Measurements from ENCODE around the gene ITPA. TPM values are rescaled to one million over a fixed set of nuclear protein-coding genes. Genes with fewer than 3 reads are reported as not detected.

ITPA gene
- polyA plus RNA-seq, 1 experiment: 25.2 TPM

- DNase-seq (ENCODE audit: low read depth, low spot score): no peak
- no peaks in the 10 kb centered on the region for H3K27me3 ChIP-seq (ENCODE audit: control insufficient read depth, insufficient read depth, low read length)
- TF ChIP-seq CTCF (IDR thresholded peaks at IDR 0.05; ENCODE audit: low read depth, low read length): no peak
- CTCF ChIA-PET: no interaction called here
- no peak overlapping the region for H3K27ac ChIP-seq (ENCODE audit: low read depth, low read length)
- H3K4me3 ChIP-seq (ENCODE audit: low read depth, low read length): no peak overlapping the region
- POLR2A ChIA-PET: no interaction called here
- H3K9me3 ChIP-seq (ENCODE audit: control insufficient read depth, insufficient read depth, low read length): no peaks in the 10 kb centered on the region
Measured at GRCh38 chr20:3258429-3258828, 49.1 kb downstream of the ITPA start.

DNA sequence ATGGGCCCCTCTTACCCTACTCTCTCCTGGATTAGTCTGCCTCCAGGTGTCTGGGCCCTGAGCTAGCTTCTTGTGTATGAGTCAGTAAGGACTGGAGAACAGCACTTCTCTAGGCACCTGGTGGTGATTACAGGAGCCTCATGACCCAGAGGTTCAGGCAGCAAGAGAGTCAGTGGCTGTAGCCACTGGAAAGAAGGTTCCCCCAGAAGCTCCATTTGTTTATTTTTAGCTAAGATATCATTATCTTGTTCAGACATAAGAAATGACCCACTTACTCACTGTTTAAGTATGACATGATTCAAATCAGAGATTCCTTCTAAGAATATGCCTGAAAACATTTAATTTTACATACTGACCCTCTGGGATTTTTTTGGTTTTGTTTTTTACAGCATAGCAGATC is 53.3 kb downstream of the ITPA start:
- no peak for DNase-seq (ENCODE audit: low read depth, low spot score)
- ChIA-PET CTCF (interaction anchor here (0.7 kb wide), 1 partner anchor 52 kb away, joined by 3 read pairs; no protein-coding TSS in a partner anchor), POLR2A (interaction anchor here (0.7 kb wide), 2 partner anchors 20 to 54 kb away, joined by 5 read pairs; no protein-coding TSS in a partner anchor)
- no peak for TF ChIP-seq CTCF (IDR thresholded peaks at IDR 0.05; ENCODE audit: low read depth, low read length)
- Histone ChIP-seq H3K27ac (ENCODE audit: low read depth, low read length) (no peak overlapping the region), H3K27me3 (ENCODE audit: control insufficient read depth, insufficient read depth, low read length) (no peaks in the 10 kb centered on the region), H3K9me3 (ENCODE audit: control insufficient read depth, insufficient read depth, low read length) (no peaks in the 10 kb centered on the region), H3K4me3 (ENCODE audit: low read depth, low read length) (no peak overlapping the region)

DNA sequence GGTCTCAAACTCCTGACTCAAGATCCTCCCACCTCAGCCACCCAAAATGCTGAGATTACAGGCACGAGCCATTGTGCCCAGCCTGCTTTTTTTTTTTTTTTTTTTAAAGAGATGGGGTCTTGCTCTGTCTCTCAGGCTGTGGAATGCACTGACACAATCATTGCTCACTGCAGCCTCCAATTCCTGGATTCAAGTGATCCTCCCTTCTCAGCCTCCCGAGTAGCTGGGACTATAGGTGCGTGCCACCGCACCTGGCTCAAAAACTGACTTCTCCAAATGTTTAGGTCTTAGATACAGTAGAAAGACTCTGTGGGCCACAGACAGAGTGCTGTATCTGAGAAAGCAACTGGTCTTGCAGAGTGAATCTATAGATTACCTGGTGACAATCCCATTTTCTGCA is 60.8 kb downstream of the ITPA start:
- no peak overlapping the region for H3K4me3 ChIP-seq (ENCODE audit: low read depth, low read length)
- H3K27ac ChIP-seq (ENCODE audit: low read depth, low read length): no peak overlapping the region
- no peak for DNase-seq (ENCODE audit: low read depth, low spot score)
- CTCF ChIA-PET: interaction anchor here (0.7 kb wide), 1 partner anchor 216 kb away, joined by 3 read pairs; no protein-coding TSS in a partner anchor
- H3K27me3 ChIP-seq (ENCODE audit: control insufficient read depth, insufficient read depth, low read length): no peaks in the 10 kb centered on the region
- POLR2A ChIA-PET: interaction anchor here (0.7 kb wide), 1 partner anchor 9 kb away, joined by 5 read pairs; no protein-coding TSS in a partner anchor
- no peaks in the 10 kb centered on the region for H3K9me3 ChIP-seq (ENCODE audit: control insufficient read depth, insufficient read depth, low read length)
- no peak for TF ChIP-seq CTCF (IDR thresholded peaks at IDR 0.05; ENCODE audit: low read depth, low read length)

GRCh38 chr20:3273371-3273770 is 64.1 kb downstream of the ITPA start:
- CTCF ChIA-PET: interaction anchor here (0.8 kb wide), 1 partner anchor 55 kb away, joined by 3 read pairs; no protein-coding TSS in a partner anchor
- Histone ChIP-seq H3K9me3 (ENCODE audit: control insufficient read depth, insufficient read depth, low read length) (no peaks in the 10 kb centered on the region), H3K27me3 (ENCODE audit: control insufficient read depth, insufficient read depth, low read length) (no peaks in the 10 kb centered on the region), H3K27ac (ENCODE audit: low read depth, low read length) (no peak overlapping the region), H3K4me3 (ENCODE audit: low read depth, low read length) (no peak overlapping the region)
- no peak for TF ChIP-seq CTCF (IDR thresholded peaks at IDR 0.05; ENCODE audit: low read depth, low read length)
- DNase-seq (ENCODE audit: low read depth, low spot score): no peak
- POLR2A ChIA-PET: no interaction called here

Other genes starting within 250 kb of the ITPA start
- gene GNRH2, start 165.9 kb upstream of the ITPA start, polyA plus RNA-seq (2011; rRNA removed): not detected in 2 replicates
- 22.8 and 27.2 TPM in 2 replicates for gene MRPS26, start 163.4 kb upstream of the ITPA start, polyA plus RNA-seq (2011; rRNA removed)
- gene OXT, start 137.9 kb upstream of the ITPA start, polyA plus RNA-seq (2011; rRNA removed): not detected in 2 replicates
- gene AVP, start 124.8 kb upstream of the ITPA start, polyA plus RNA-seq (2011; rRNA removed): not detected in 2 replicates
- 16.2 and 20.0 TPM in 2 replicates for gene FASTKD5, start 49.6 kb upstream of the ITPA start, polyA plus RNA-seq (2011; rRNA removed)
- 3.1 and 3.7 TPM in 2 replicates for gene UBOX5, start 49.6 kb upstream of the ITPA start, polyA plus RNA-seq (2011; rRNA removed)
- gene LZTS3, start 35.9 kb upstream of the ITPA start, polyA plus RNA-seq (2011; rRNA removed): 2.0 and 3.1 TPM in 2 replicates
- gene DDRGK1, start 4.8 kb upstream of the ITPA start, polyA plus RNA-seq (2011; rRNA removed): 22.8 and 24.7 TPM in 2 replicates
- gene SLC4A11, start 29.7 kb downstream of the ITPA start, polyA plus RNA-seq (2011; rRNA removed): 0.47 and 0.53 TPM in 2 replicates
- 14.1 and 15.0 TPM in 2 replicates for gene DNAAF9, start 198.2 kb downstream of the ITPA start, polyA plus RNA-seq (2011; rRNA removed)

Data from AG04450 (cell line).